IMR-90 (cell line): ENCODE measurements around the gene UBE2D4. TPM values are rescaled to one million over a fixed set of nuclear protein-coding genes. Genes with fewer than 3 reads are reported as not detected.

ENCODE experiments used
- ATAC-seq: fragments of 200-7000 bp; cut with Tn5 transposase; 2 replicates; pipeline ENCODE4 v1.9.1; 2020; ENCODE audit warnings: low read depth, mild to moderate bottlenecking, moderate library complexity
- BruUV-seq: library from RNA; stranded (reverse); fragments of 400-500 nt; replicated peaks from 2 replicates; lab custom pipeline; 2021; lab: Mats Ljungman, UMichigan
- CTCF ChIA-PET: fragments of 300-600 bp; formaldehyde crosslinking; extraction: SDS; loops from one replicate; lab custom pipeline; 2021; ENCODE audit warnings: antibody characterized with exemption; lab: Yijun Ruan, JAX
- POLR2A ChIA-PET: fragments of 300-600 bp; sonication (Branson Sonifier 250); formaldehyde crosslinking; loops from one replicate; lab custom pipeline; 2022; ENCODE audit warnings: antibody characterized with exemption; ENCODE audit not compliant: unreplicated experiment; lab: Charles Lee
- DNase-seq: peaks from one replicate; pipeline ENCODE4 v3.0.0; 2013
- H2AFZ ChIP-seq: replicated peaks from 2 replicates; pipeline ENCODE3; 2013; ENCODE audit warnings: low read length, mild to moderate bottlenecking; ENCODE audit not compliant: poor library complexity
- H2AK5ac ChIP-seq: 2 replicates; pipeline ENCODE4 v1.6.1; 2013; ENCODE audit warnings: low read depth, low read length, inconsistent platforms
- H2AK9ac ChIP-seq: replicated peaks from 2 replicates; pipeline ENCODE3; 2013; ENCODE audit warnings: mild to moderate bottlenecking, low read depth, low read length, moderate library complexity; ENCODE audit not compliant: poor library complexity
- H2BK120ac ChIP-seq: 2 replicates; pipeline ENCODE4 v1.6.1; 2013; ENCODE audit warnings: low read depth, low read length, inconsistent platforms
- H2BK15ac ChIP-seq: 3 replicates; pipeline ENCODE4 v1.6.1; 2013; ENCODE audit warnings: low read depth, low read length, inconsistent platforms
- H2BK20ac ChIP-seq: 2 replicates; pipeline ENCODE4 v1.6.1; 2013; ENCODE audit warnings: low read depth, mild to moderate bottlenecking, inconsistent platforms, low read length, moderate library complexity
- H2BK5ac ChIP-seq: 2 replicates; pipeline ENCODE4 v1.6.1; 2013; ENCODE audit warnings: mild to moderate bottlenecking, low read depth, low read length, inconsistent platforms; ENCODE audit not compliant: poor library complexity, severe bottlenecking
- H3K14ac ChIP-seq: replicated peaks from 2 replicates; pipeline ENCODE4 v1.6.1; 2013; ENCODE audit warnings: low read depth, low read length, inconsistent platforms
- H3K18ac ChIP-seq: 2 replicates; pipeline ENCODE4 v1.6.1; 2013; ENCODE audit warnings: low read depth, low read length, control low read depth
- H3K23ac ChIP-seq: 2 replicates; pipeline ENCODE4 v1.6.1; 2013; ENCODE audit warnings: low read depth, low read length, inconsistent platforms
- H3K27ac ChIP-seq: 2 replicates; pipeline ENCODE4 v1.5.1; 2013; ENCODE audit warnings: mild to moderate bottlenecking, control low read depth, low read length; ENCODE audit not compliant: insufficient read depth
- H3K27me3 ChIP-seq: 2 replicates; pipeline ENCODE4 v1.6.1; 2013; ENCODE audit warnings: low read length; ENCODE audit not compliant: control insufficient read depth, insufficient read depth
- H3K36me3 ChIP-seq: 2 replicates; pipeline ENCODE4 v1.6.1; 2013; ENCODE audit warnings: low read length, mixed read lengths; ENCODE audit not compliant: control insufficient read depth, insufficient read depth
- H3K4ac ChIP-seq: 2 replicates; pipeline ENCODE4 v1.6.1; 2013; ENCODE audit warnings: low read depth, low read length, inconsistent platforms
- H3K4me1 ChIP-seq: 2 replicates; pipeline ENCODE4 v1.6.1; 2013; ENCODE audit warnings: low read length, mixed read lengths; ENCODE audit not compliant: control insufficient read depth, insufficient read depth
- H3K4me2 ChIP-seq: 2 replicates; pipeline ENCODE4 v1.6.1; 2013; ENCODE audit warnings: low read depth, mild to moderate bottlenecking, control low read depth, low read length, moderate library complexity
- H3K4me3 ChIP-seq: 2 replicates; pipeline ENCODE4 v1.5.1; 2013; ENCODE audit warnings: low read depth, mild to moderate bottlenecking, control low read depth, low read length, moderate library complexity; ENCODE audit not compliant: insufficient read depth
- H3K56ac ChIP-seq: 2 replicates; pipeline ENCODE4 v1.6.1; 2013; ENCODE audit warnings: low read length, inconsistent platforms; ENCODE audit not compliant: insufficient read depth; ENCODE audit errors: extremely low read depth
- H3K79me1 ChIP-seq, 2 experiments: 2 replicates each; pipeline ENCODE4 v1.6.1; 2013; ENCODE audit warnings: low read length in 2 of 2, inconsistent platforms in 1 of 2, low read depth in 1 of 2
- H3K9ac ChIP-seq: 2 replicates; pipeline ENCODE4 v1.6.1; 2013; ENCODE audit warnings: low read depth, low read length, control low read depth
- H3K9me1 ChIP-seq: 2 replicates; pipeline ENCODE4 v1.6.1; 2013; ENCODE audit warnings: low read length, inconsistent platforms; ENCODE audit not compliant: insufficient read depth
- H3K9me3 ChIP-seq: 2 replicates; pipeline ENCODE4 v1.6.1; 2013; ENCODE audit warnings: low read length; ENCODE audit not compliant: control insufficient read depth, insufficient read depth
- H4K20me1 ChIP-seq: 2 replicates; pipeline ENCODE4 v1.6.1; 2013; ENCODE audit warnings: low read length, inconsistent platforms; ENCODE audit not compliant: insufficient read depth
- H4K5ac ChIP-seq: 2 replicates; pipeline ENCODE4 v1.6.1; 2013; ENCODE audit warnings: mild to moderate bottlenecking, low read depth, low read length, control low read depth
- H4K8ac ChIP-seq, 2 experiments: 2 replicates each; pipeline ENCODE4 v1.6.1; 2013; ENCODE audit warnings: low read depth in 2 of 2, low read length in 2 of 2, control low read depth in 1 of 2, inconsistent platforms in 1 of 2
- H4K91ac ChIP-seq: 2 replicates; pipeline ENCODE4 v1.6.1; 2013; ENCODE audit warnings: low read depth, low read length, inconsistent platforms; ENCODE audit not compliant: insufficient read depth
- BHLHE40 ChIP-seq: fragments of 150-350 bp; IDR thresholded peaks from 2 replicates; pipeline ENCODE4 v1.6.1; 2016; ENCODE audit warnings: mild to moderate bottlenecking, low read depth, low read length
- CEBPB ChIP-seq: IDR thresholded peaks from 2 replicates; pipeline ENCODE4 v1.6.1; 2012; ENCODE audit warnings: low read depth, low read length, improper control_type of control experiment
- FOS ChIP-seq: fragments of 150-350 bp; IDR thresholded peaks from 2 replicates; pipeline ENCODE4 v1.6.1; 2016; ENCODE audit warnings: low read depth, low read length
- MAFK ChIP-seq: IDR thresholded peaks from 2 replicates; pipeline ENCODE4 v1.6.1; 2012; ENCODE audit warnings: low read depth, low read length, improper control_type of control experiment
- POLR2A ChIP-seq: IDR thresholded peaks from 2 replicates; pipeline ENCODE4 v1.6.1; 2012; ENCODE audit warnings: mild to moderate bottlenecking, low read depth, low read length
- WGBS, 2 experiments: methylation state at CpG; one replicate each; pipeline versions ENCODE4 v1.1.5 to v1.1.7; 2013; ENCODE audit warnings: missing lambda C conversion rate in 2 of 2; ENCODE audit not compliant: insufficient read length in 1 of 2; ENCODE audit errors: extremely low coverage in 2 of 2; 5-methylcytosine and 5-hydroxymethylcytosine counted together
- dilution Hi-C: fragments of 300-500 bp; cut with HindIII; formaldehyde crosslinking; loops from one replicate; pipeline ENCODE4 v1.14.3; 2018; ENCODE audit warnings: low sequenced_read_pairs; ENCODE audit not compliant: unreplicated experiment
- in situ Hi-C: fragments of 300-500 bp; cut with MboI; formaldehyde crosslinking; loops from 3 replicates; pipeline ENCODE4 v1.14.3; 2019; ENCODE audit warnings: low sequenced_read_pairs, inconsistent platforms, mixed read lengths
- intact Hi-C: fragments of 100-400 bp; cut with micrococcal nuclease; formaldehyde crosslinking; loops from 2 replicates; pipeline ENCODE4 v1.10.0; 2022
- polyA plus RNA-seq, 3 experiments: library from polyadenylated mRNA; depleted of rRNA; stranded (reverse); fragments of >200 nt; gene quantifications; 2 replicates each; pipeline ENCODE4 v1.2.3, GENCODE V29; 2012; ENCODE audit warnings: low replicate concordance in 1 of 3
- total RNA-seq: library from RNA; depleted of rRNA; stranded (reverse); fragments of >200 nt; gene quantifications from 2 replicates; pipeline ENCODE4 v1.2.3, GENCODE V29; 2012
- TF ChIP-seq, protein P1 (sequence below): conservative IDR thresholded peaks from 2 replicates; pipeline ENCODE4 v1.5.1; 2012; ENCODE audit warnings: mild to moderate bottlenecking, low read depth, low read length, improper control_type of control experiment
- TF ChIP-seq, protein P2 (sequence below): fragments of 150-350 bp; IDR thresholded peaks from 2 replicates; pipeline ENCODE4 v1.6.1; 2017; ENCODE audit warnings: mild to moderate bottlenecking, antibody characterized with exemption, low read length, low read depth

UBE2D4 gene
- total and polyA plus RNA-seq, 2 of the 4 experiments (the other 2 are of a cell fraction), result 9.7 to 10.5 TPM

DNA sequence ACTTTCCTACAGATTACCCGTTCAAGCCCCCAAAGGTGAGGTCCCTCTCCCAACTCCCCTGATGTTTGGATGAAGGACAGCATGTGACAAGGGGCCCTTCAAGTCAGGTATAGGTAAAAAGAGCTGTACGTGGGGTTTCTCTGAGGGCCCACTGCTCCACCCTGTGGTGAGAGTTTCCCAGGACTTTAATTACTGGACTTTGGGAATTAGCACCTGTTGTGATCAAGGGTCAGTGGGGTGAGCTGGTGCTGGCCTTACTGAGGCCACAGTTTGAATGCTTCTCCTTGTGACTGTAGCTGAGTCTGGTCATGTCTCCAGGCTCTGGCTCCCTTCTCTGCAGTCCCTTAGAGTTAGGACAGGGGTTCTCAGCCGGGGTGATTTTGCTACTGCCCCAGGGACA is 16.8 kb downstream of the UBE2D4 start:
- 83% methylated on average over 1 of the region's 3 CpGs; no CpG with 5 or more reads in 1 of the 2 experiments for WGBS, 2 experiments
- H3K27ac ChIP-seq, result no peak overlapping the region
- H3K9ac ChIP-seq, result no peak overlapping the region
- no peaks in the 10 kb centered on the region for H3K9me3 ChIP-seq
- no peak overlapping the region for H4K8ac ChIP-seq
- no peak overlapping the region for H3K56ac ChIP-seq
- no TSS peak for BruUV-seq
- in situ Hi-C loops, result no loop called here
- H3K36me3 ChIP-seq, result peaks cover 3% of the 10 kb centered on the region; the same call in 1 of the 2 replicates
- no peaks in the 10 kb centered on the region for H3K9me1 ChIP-seq
- no peak overlapping the region for H4K91ac ChIP-seq
- no peaks in the 10 kb centered on the region for H4K20me1 ChIP-seq
- intact Hi-C loops, result no loop called here
- no peak overlapping the region for H3K18ac ChIP-seq
- TF ChIP-seq FOS (no peak), POLR2A (no peak), BHLHE40 (no peak), MAFK (no peak), CEBPB (no peak)
- TF ChIP-seq, protein P1, sequence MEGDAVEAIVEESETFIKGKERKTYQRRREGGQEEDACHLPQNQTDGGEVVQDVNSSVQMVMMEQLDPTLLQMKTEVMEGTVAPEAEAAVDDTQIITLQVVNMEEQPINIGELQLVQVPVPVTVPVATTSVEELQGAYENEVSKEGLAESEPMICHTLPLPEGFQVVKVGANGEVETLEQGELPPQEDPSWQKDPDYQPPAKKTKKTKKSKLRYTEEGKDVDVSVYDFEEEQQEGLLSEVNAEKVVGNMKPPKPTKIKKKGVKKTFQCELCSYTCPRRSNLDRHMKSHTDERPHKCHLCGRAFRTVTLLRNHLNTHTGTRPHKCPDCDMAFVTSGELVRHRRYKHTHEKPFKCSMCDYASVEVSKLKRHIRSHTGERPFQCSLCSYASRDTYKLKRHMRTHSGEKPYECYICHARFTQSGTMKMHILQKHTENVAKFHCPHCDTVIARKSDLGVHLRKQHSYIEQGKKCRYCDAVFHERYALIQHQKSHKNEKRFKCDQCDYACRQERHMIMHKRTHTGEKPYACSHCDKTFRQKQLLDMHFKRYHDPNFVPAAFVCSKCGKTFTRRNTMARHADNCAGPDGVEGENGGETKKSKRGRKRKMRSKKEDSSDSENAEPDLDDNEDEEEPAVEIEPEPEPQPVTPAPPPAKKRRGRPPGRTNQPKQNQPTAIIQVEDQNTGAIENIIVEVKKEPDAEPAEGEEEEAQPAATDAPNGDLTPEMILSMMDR, result 0 out of 2 replicates have a peak, but pooled peaks have one; percentile 8
- TF ChIP-seq, protein P2, sequence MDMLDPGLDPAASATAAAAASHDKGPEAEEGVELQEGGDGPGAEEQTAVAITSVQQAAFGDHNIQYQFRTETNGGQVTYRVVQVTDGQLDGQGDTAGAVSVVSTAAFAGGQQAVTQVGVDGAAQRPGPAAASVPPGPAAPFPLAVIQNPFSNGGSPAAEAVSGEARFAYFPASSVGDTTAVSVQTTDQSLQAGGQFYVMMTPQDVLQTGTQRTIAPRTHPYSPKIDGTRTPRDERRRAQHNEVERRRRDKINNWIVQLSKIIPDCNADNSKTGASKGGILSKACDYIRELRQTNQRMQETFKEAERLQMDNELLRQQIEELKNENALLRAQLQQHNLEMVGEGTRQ, result no peak
- CTCF ChIA-PET, result interaction anchor here (0.5 to 1.9 kb wide), 2 partner anchors 11 to 396 kb away, joined by 3 to 4 read pairs; no protein-coding TSS in a partner anchor
- H4K5ac ChIP-seq, result no peak overlapping the region
- no peak overlapping the region for H3K4me3 ChIP-seq
- no peak for DNase-seq
- dilution Hi-C loops, result no loop called here
- POLR2A ChIA-PET, result no interaction called here
- no peak overlapping the region for H3K23ac ChIP-seq
- H2BK20ac ChIP-seq, result no peak overlapping the region
- H2AK5ac ChIP-seq, result no peak overlapping the region
- no peak overlapping the region for H3K14ac ChIP-seq
- no peaks in the 10 kb centered on the region for H3K27me3 ChIP-seq
- no peak overlapping the region for H3K4me2 ChIP-seq
- no peak overlapping the region for H2AK9ac ChIP-seq
- no peak for ATAC-seq
- no peaks in the 10 kb centered on the region for H3K4me1 ChIP-seq
- no peak overlapping the region for H2AFZ ChIP-seq
- H2BK120ac ChIP-seq, result no peak overlapping the region
- no peaks in the 10 kb centered on the region for H3K79me1 ChIP-seq
- H2BK15ac ChIP-seq, result no peak overlapping the region
- H2BK5ac ChIP-seq, result no peak overlapping the region
- H3K4ac ChIP-seq, result no peak overlapping the region
